DND-41 (cell line): Measurements from ENCODE around the gene CEP162.

Experiments
- CTCF ChIP-seq: IDR thresholded peaks from 2 replicates; pipeline ENCODE4 v1.5.1; 2012; ENCODE audit warnings: borderline replicate concordance, low read length, moderate library complexity, mild to moderate bottlenecking; ENCODE audit not compliant: poor library complexity, severe bottlenecking; ENCODE audit errors: extremely low read depth
- EZH2 ChIP-seq: IDR thresholded peaks from 3 replicates; pipeline ENCODE4 v1.6.1; 2012; ENCODE audit warnings: borderline replicate concordance, low read depth, mild to moderate bottlenecking, moderate library complexity, low read length, inconsistent platforms; ENCODE audit not compliant: severe bottlenecking

- TF ChIP-seq CTCF = no peak
- TF ChIP-seq EZH2 = no peak
Observed at GRCh38 chr6:84260196-84260595, 32.8 kb upstream of the CEP162 start.
